T-helper 9 cell (primary cell): ENCODE results near the gene TOM1L2.
A peak's percentile ranks its signal among the peaks of the same experiment; 100 is the strongest.

Experiments used
- DNase-seq: peaks from one replicate; pipeline ENCODE4 v3.0.0-alpha.2; 2020

TOM1L2 gene

DNA sequence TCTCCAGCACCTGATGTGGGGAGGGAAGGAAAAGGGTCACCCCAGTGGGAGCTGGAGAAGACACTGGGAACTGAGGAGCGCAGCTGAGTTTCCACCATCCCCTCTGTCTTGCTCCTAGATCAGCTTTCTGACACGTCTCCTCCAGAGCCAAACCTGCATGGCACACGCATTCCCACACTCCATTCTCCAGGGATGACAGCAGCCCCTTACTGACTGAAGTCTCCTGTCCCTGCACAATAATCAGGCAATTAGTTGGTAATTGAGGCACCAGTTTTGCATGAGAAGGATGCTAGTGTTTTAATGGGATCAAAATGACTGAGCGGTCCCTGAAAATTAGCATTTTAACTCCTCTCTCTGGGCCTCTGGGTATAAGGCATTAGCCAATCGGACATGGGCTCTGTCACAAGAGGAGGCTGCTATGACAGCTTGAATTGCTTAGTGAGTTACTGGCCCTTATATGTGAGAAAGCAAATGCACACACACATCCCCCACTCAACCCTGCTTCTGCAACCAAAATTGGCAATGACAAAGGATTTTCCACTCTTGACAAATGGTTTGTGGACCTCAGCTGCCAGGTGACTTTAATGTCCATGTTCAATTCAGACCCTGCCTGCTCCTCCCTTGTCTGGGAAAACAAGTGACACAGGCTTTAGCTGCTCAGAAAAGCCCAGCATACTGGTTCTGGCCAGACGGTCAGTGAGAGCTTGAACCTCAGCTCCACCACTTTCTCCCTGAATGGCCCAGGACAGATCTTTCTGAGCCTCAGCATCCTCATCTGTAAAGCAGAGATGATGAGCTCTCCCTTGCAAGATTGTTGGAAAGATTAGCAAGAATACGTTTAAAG is 78.2 kb downstream of the TOM1L2 start:
- no peak for DNase-seq

DNA sequence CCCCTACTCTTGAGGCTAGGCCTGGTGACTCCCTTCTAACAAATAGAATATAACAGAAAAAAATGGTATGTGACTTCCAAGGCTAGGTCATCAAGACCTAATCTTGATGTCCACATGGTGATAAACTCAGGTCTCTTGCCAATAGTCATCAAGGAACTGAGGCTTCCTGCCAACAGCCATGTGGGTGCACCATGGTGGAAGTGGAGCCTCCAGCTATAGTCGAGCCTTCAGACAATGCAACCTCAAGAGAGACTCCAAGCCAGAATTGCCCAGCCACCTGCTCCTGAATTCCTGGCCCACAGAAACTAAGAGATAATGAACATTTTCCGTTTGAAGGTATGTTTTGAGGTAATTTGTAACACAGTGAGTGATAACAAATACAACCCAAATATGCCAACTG is 79.5 kb downstream of the TOM1L2 start:
- DNase-seq = no peak

DNA sequence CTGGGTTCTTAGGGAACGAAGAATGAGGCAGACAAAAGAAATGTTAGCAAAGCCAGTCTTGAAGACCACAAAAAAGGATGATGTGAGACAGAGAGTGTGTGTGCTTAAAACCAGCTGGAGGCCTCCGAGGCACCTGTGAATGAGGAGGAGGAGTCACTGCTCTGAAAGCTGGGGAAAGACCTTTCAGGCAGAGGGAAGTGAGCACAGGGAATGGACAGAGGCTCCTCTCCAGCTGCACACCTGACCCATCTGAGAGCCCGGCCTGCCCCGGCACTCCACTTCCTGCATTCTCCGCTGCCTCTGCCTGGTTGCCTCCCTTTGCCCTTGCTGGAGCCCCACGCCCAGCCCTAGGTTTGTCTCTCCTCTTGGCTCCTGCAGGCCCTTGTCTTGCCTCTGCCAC is 80.2 kb downstream of the TOM1L2 start:
- DNase-seq = no peak

DNA sequence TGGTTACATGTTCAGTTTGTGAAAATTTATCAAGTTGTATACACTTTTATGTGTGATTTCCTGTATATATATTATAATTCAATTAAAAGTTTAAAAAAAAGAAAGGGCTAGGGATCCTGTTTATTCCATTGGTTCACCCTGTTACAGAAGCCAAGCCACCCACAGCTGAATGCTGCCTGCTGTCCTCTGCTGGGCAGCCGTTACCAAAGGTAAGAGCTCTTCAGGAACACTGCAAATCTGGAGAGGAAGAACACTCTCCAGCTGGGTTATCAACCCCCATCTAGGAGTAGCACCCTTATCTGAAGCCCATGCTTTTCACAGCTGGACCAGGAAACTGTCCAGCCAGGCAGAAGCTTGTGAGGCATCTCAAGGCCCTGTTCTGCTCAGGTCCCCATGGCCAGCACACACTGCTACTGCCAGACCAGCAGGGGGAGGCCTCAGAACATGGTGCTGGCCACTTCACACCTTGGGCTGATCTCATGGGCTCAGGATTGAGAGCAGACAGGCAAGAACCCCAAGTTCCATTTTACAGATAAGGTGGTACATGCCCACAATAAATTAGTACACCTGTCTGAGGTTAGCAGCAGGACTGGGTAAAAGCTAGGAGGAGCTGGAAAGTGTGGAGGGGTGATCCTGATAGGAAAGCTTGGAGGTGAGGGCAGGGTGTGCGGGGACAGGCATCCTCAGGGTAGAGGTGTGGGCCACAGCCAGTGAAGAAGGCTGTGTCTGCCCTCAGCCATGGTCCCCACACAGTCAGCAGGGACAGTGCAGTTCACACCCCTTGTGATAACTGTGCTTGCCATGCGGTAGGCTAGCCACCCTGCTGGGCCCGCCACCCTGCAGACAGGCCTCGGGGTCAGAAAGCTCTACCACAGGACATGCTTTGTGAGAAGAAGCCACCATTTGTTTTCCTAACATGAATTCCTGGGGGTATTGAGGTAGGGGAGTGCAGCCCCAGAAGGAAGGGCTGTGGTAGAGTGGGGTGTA is 81.1 kb downstream of the TOM1L2 start:
- peak; percentile 10 for DNase-seq

DNA sequence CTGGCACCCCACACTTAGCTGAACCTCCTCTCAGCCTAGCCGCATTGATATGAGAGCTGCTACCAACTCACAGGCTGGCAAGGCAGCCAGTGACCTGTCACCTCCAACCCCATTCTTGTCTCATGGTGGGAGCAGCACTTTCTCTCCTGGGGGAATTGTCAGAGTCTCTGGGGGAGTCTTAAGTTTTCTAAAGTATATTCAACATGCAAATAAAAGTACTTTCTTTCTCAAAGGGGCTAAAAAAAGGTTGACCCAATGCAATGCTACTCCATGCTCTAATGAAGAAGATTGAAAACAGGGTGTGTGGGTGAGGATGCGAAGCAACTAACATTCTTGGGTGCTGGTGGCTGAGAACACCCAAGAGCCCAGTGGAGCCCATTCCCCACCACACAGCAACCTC is 82.3 kb downstream of the TOM1L2 start:
- no peak for DNase-seq

GRCh38 chr17:17888821-17889220 is 83.4 kb downstream of the TOM1L2 start:
- no peak for DNase-seq

DNA sequence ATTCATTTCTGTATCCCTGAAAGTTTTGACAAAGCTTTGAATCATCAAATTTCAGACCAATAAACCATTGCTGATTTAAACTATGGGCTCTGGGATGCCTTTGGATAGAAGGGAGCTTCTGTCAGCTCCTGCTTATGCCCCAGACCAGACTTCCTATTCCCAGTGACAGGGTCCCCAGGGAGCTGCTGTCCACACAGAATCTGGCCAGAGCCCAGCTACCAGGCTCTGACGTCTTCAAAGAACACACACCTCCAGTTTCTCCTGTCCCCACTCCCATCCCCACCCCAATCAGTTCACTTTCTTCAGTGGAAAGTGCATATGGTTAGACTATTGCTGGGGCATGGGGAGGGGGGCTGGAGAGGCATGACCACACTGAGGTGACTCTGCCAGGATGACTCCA is 83.8 kb downstream of the TOM1L2 start:
- no peak for DNase-seq

DNA sequence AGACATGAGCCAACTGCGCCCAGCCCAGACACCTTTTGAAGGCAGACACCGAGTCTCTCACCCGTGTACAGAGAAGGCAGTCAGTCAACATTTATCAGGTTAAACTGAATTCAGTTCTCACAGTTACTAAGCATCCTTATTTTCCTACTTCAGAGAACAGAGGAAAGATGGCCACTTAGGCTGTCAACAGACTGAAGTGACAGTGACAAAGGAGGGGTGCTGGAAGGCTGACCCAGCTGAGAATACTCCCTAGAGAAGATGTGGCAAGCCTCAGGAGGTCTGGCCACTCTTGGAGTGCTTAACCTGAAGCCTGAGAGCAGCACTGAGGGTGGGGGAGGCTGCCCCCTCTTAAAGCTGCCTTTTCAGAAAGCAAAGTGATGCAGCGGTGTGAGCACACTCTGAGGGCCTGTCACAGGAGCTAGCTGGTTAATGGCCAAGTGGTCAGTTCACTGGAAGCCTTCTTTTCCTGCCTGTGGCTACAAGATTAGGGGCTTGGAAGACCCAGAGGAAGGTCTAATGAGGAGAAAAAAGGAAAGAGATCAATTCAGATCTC is 84.4 kb downstream of the TOM1L2 start:
- DNase-seq = no peak

- no peak for DNase-seq
These were observed 85.5 kb downstream of the TOM1L2 start for GRCh38 chr17:17886726-17887125.

GRCh38 chr17:17886226-17886625 is 86.0 kb downstream of the TOM1L2 start:
- DNase-seq = no peak

DNA sequence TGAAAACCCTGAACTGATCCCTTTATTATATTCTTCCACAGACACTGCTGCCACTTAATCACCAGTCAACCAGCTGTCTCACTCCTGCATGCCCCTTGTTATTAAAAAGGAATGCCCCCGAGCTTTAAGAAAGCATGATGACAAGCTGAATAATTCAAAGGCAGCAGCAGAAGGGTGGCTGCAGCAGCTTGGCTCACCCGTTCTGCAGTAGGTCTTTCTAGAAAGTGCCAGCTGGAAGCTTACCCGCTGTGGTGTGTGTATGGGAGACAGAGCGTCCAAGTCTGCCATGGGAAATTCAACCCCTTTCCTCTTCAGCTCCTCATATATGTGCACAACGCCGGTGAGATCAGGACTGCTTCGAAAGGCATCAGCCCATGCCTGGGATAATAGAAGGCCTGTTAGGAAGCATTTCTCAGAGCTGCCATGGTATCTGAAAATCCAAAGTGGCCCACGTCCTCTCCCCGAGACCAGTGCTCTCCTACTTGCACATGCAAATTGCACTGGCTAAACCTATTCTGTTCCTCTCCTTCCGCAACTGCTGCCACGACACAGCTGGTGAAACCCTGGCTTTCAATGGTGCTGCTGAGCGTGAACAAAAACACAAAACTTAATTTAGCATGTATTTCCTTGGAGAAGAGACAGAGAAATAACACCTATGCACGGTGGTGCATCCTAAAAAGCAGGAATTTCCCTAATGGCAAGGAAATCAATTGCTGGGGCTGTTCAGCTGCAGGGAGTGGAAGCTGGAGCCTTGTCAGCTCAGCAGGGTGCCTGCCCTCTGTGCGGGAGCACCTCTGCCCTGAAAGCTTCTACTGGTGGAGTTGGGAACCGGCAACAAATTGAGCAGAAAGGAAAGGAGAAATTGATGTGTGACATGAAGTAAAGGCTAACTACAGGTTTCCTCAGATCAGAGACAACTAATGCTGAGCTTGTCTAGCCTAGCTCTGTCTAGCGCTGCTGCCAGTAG is 87.5 kb downstream of the TOM1L2 start:
- DNase-seq = no peak

DNA sequence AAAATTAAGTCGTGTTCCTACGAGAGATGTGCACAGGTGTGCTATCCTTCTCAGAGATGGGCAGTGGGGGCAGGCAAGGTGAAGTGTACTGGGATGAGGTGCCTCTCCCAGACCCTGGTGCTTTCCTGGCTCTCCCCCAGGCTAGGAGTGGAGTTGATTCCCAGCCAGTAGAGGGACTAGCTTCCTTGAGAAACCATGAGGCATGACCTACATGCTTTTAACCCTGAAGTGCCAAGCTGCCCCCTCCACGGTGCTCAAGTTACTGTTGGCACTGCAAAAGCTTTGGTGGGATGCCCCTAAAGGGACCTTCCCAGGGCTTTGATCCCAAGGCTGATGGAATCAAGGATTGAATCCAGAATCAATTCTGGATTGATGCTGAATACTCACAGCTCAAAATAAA is 88.4 kb downstream of the TOM1L2 start:
- no peak for DNase-seq

- no peak for DNase-seq
These were observed 90.1 kb downstream of the TOM1L2 start for GRCh38 chr17:17882082-17882581.

DNA sequence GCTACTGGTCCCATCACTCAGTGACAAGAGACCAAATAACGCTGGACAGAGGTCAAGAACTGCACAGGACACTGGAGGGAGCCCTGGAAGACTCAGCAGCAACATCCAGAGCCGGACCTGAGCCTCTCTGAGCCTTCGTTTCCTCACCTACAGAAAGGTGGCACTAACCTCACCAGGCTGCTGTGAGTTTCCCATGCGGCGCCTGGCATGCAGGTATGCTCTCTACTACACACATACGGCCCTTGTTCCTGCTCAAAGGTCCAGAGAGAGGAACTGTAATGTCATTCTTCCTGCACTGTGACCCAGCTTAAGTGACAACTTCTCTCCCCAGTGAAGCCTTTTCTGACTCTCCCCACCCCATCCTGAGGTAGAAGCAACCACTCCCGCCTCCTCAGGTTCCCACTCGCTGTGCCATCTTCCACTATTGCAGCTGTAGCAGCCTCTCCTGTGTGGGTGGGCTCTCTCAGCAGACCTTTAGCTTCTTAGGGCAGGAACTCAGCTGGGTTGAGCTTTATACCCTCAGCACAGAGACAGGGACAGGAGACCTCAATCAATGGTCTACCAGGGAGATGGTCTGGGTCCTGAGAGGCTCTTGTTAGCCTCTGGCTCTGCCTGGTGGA is 91.5 kb downstream of the TOM1L2 start:
- no peak for DNase-seq

DNA sequence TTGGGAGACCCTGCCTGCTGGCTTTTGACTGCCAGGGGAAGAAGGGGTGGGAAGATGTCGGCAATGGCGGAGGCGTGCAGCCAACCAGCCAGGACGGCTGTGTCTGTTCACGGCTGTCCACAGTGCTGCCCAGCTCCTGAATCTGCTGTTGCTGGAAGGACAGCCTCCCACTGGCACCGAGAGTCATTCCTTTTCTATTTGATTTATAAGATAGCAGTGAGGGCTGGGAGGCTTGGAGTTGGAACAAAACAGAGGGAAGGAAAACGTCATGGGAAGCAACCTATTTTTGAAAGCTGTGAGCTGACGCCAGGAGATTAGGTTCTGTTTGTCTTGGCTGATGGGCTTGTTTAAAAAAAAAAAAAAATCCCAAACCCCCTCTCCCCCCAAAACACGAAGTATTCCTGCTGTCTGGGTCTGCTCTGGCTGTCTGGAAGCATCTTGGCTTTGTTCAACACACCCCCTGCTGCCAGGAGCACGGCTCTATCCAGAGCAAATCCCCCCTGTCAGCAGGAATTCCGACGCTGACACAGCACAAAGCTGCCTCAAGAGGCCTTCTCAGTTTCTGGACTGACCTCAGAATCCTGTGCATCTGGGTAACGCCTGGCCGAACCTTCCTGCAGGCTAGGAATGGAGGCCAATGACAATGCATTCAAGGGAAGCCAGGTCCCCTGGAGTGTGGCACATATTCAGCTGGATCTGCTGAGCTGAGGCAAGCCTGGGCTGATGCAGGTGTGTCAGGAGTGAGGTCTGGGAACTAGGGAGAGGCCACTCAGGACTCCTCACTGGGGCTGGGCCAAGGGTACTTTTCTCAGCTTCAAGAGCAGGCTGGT is 94.5 kb downstream of the TOM1L2 start:
- no peak for DNase-seq

- no peak for DNase-seq
These were observed 95.2 kb downstream of the TOM1L2 start for GRCh38 chr17:17876959-17877528.

GRCh38 chr17:17874478-17874877 is 97.7 kb downstream of the TOM1L2 start:
- DNase-seq = no peak

GRCh38 chr17:17873450-17873991 is 98.7 kb downstream of the TOM1L2 start:
- no peak for DNase-seq

DNA sequence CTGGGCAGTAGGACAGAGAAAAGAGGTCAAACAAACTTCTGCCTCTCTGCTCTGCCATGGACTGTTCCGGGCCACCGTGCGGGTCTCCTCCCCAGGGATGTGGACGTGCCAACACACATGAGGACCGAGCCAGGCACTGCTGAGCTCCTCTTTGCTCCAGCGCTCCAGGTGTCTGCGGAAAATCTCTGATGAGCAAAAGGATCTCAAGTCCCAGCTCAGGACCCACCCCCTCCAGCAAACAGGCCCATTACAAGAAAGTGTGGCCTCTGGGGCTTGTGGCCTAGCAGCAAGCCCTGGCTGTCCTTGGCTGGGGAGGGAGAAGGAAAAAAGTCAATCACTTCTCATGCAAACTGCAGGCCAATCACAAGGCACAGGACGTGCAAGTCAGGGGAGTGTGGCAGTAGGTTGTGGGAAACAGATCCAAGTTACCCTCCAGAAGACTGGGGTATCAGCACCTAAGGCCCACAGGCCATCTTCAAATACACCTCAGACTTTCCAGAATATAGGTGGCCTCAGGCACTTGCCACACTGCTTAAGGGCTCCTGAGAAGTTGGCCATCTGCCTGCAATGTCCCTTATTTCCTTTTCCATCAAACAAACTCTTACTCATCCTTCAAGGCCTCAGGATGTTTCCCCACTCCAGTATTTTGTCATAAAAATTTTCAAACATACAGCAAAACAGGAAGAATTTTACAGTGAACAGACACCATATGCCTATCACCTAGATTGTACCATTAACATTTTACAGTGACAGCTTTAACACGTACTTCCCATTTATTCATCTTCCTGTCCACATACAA is 99.5 kb downstream of the TOM1L2 start:
- DNase-seq = no peak
